Panc1 (cell line): ENCODE results near the gene OASL. TPM values are rescaled to one million over a fixed set of nuclear protein-coding genes. Genes with fewer than 3 reads are reported as not detected.

Source experiments
- ATAC-seq: fragments of 200-7000 bp; cut with Tn5 transposase; 2 replicates; pipeline ENCODE4 v1.9.1; 2020; ENCODE audit warnings: mild to moderate bottlenecking, moderate library complexity
- BruUV-seq: library from RNA; stranded (reverse); fragments of 400-500 nt; replicated peaks from 2 replicates; lab custom pipeline; 2021; lab: Mats Ljungman, UMichigan
- CTCF ChIA-PET: fragments of 300-600 bp; sonication (Branson Sonifier 250); formaldehyde crosslinking; loops from one replicate; lab custom pipeline; 2022; ENCODE audit warnings: antibody characterized with exemption; lab: Charles Lee
- POLR2A ChIA-PET: fragments of 300-600 bp; sonication (Branson Sonifier 250); formaldehyde crosslinking; loops from one replicate; lab custom pipeline; 2022; ENCODE audit warnings: antibody characterized with exemption; lab: Charles Lee
- DNase-seq: peaks from one replicate; pipeline ENCODE4 v3.0.0-alpha.2; 2010; ENCODE audit warnings: low read depth, low spot score
- H3K27ac ChIP-seq: 2 replicates; pipeline ENCODE4 v1.5.1; 2011; ENCODE audit warnings: mild to moderate bottlenecking, low read length, inconsistent platforms
- H3K27me3 ChIP-seq: fragments of 200-500 bp; sonication (Bioruptor generic); 2 replicates; pipeline ENCODE4 v1.6.0; 2014; ENCODE audit warnings: low read length, inconsistent platforms; ENCODE audit not compliant: control insufficient read depth, insufficient read depth
- H3K36me3 ChIP-seq: fragments of 200-500 bp; sonication (Bioruptor generic); 2 replicates; pipeline ENCODE4 v1.5.1; 2014; ENCODE audit warnings: inconsistent platforms, mild to moderate bottlenecking, low read length, moderate library complexity; ENCODE audit not compliant: control insufficient read depth, insufficient read depth
- H3K4me1 ChIP-seq: 2 replicates; pipeline ENCODE4 v1.5.1; 2011; ENCODE audit warnings: inconsistent platforms, mild to moderate bottlenecking, low read length, moderate library complexity; ENCODE audit not compliant: control insufficient read depth, insufficient read depth
- H3K4me3 ChIP-seq, 2 experiments: 2 replicates each; pipeline ENCODE4 v1.5.1; 2011 to 2012; ENCODE audit warnings: low read depth in 2 of 2, low read length in 2 of 2, mild to moderate bottlenecking in 2 of 2, inconsistent platforms in 1 of 2, moderate library complexity in 1 of 2
- H3K9me3 ChIP-seq: fragments of 200-500 bp; sonication (Bioruptor generic); 2 replicates; pipeline ENCODE4 v1.5.1; 2014; ENCODE audit warnings: low read depth, mild to moderate bottlenecking, inconsistent platforms, low read length, moderate library complexity; ENCODE audit not compliant: control insufficient read depth, insufficient read depth
- CTCF ChIP-seq: fragments of 450-650 bp; IDR thresholded peaks from 2 replicates; pipeline ENCODE4 v1.5.1; 2017; ENCODE audit warnings: mild to moderate bottlenecking
- POLR2AphosphoS5 ChIP-seq: IDR thresholded peaks from 2 replicates; pipeline ENCODE4 v1.6.1; 2012; ENCODE audit warnings: mild to moderate bottlenecking, low read depth, low read length, moderate library complexity
- REST ChIP-seq, 2 experiments: IDR thresholded peaks; 2 replicates each; pipeline ENCODE4 v1.6.1; 2011 to 2012; ENCODE audit warnings: low read depth in 2 of 2, control low read depth in 1 of 2, low read length in 1 of 2, mild to moderate bottlenecking in 1 of 2, moderate library complexity in 1 of 2; ENCODE audit not compliant: insufficient read depth in 1 of 2
- SIN3A ChIP-seq: IDR thresholded peaks from 2 replicates; pipeline ENCODE4 v1.6.1; 2012; ENCODE audit warnings: low read depth, mild to moderate bottlenecking, low read length, moderate library complexity, borderline replicate concordance; ENCODE audit not compliant: insufficient read depth
- TCF7L2 ChIP-seq: IDR thresholded peaks from 2 replicates; pipeline ENCODE4 v1.6.1; 2011; ENCODE audit warnings: mild to moderate bottlenecking, low read depth, low read length, inconsistent platforms
- in situ Hi-C: cut with HindIII; loops from 2 replicates; pipeline ENCODE4 v1.10.0; 2016; ENCODE audit warnings: low sequenced_read_pairs, low pct_unique_long_range_greater_than_20kb
- intact Hi-C: fragments of 100-400 bp; cut with micrococcal nuclease; formaldehyde crosslinking; loops from one replicate; pipeline ENCODE4 v1.10.0; 2022; ENCODE audit not compliant: unreplicated experiment
- total RNA-seq: library from RNA; stranded (reverse); gene quantifications from one replicate; pipeline ENCODE4 v1.2.1, GENCODE V29; 2021; ENCODE audit not compliant: unreplicated experiment

Gene OASL
- total RNA-seq, 1 experiment from 2014 or later, result 21.1 TPM

- ChIA-PET POLR2A (no interaction called here), CTCF (no interaction called here)
- Histone ChIP-seq H3K4me1 (no peaks in the 10 kb centered on the region), H3K27ac (no peak overlapping the region), H3K9me3 (no peaks in the 10 kb centered on the region), H3K4me3 (no peak overlapping the region), H3K36me3 (peaks cover 5% of the 10 kb centered on the region; the same call in 1 of the 2 replicates), H3K27me3 (no peaks in the 10 kb centered on the region; the same call in 1 of the 2 replicates)
- in situ Hi-C loops, result no loop called here
- no peak for ATAC-seq
- BruUV-seq, result no TSS peak
- intact Hi-C loops, result no loop called here
- no peak for TF ChIP-seq POLR2AphosphoS5
- no peak for TF ChIP-seq SIN3A
- TF ChIP-seq REST (IDR thresholded peaks at IDR 0.05; ENCODE audit: insufficient read depth in 1 of 2, low read depth in 2 of 2, low read length in 1 of 2), result no peak
- no peak for TF ChIP-seq TCF7L2
- no peak for TF ChIP-seq CTCF
- no peak for DNase-seq
Measured at GRCh38 chr12:121018860-121019617, 20.0 kb downstream of the OASL start.

GRCh38 chr12:121017966-121018491 lies 21.0 kb downstream of the OASL start:
- ATAC-seq (no peak), DNase-seq (no peak)
- POLR2A ChIA-PET, result no interaction called here
- intact Hi-C loops (no loop called here), in situ Hi-C loops (no loop called here)
- H3K36me3 ChIP-seq, result peaks cover 5% of the 10 kb centered on the region; the same call in 1 of the 2 replicates
- no peaks in the 10 kb centered on the region; the same call in 1 of the 2 replicates for H3K27me3 ChIP-seq
- no peak overlapping the region for H3K27ac ChIP-seq
- TF ChIP-seq SIN3A (no peak), POLR2AphosphoS5 (no peak), REST (IDR thresholded peaks at IDR 0.05; ENCODE audit: insufficient read depth in 1 of 2, low read depth in 2 of 2, low read length in 1 of 2) (no peak), CTCF (no peak), TCF7L2 (no peak)
- CTCF ChIA-PET, result no interaction called here
- no peaks in the 10 kb centered on the region for H3K4me1 ChIP-seq
- no TSS peak for BruUV-seq
- H3K4me3 ChIP-seq, result no peak overlapping the region
- no peaks in the 10 kb centered on the region for H3K9me3 ChIP-seq
